ENCODE results near the gene HPGD.

The HPGD gene

GRCh38 chr4:174474457-174475075, 47.7 kb downstream of the HPGD start:
- no peak for DNase-seq (ENCODE audit: low spot score)

DNA sequence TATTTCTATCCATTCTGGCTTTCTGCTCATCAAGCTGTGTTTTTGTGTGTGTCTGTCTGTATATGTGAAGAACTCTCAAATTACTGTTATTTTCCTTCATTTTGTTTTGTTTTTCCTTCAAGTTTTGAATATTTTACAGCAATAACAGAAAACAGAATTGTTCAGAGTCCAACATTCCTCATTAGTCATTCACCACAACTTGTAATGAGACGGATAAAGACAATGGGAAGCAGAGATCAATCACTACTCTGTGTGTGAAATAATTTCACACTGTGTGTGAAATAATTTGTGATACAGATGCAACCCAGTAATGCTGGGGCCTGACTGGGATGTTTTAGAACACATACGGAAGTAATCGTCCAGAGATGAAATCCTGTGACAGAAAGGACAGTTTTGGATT, 55.2 kb downstream of the HPGD start:
- no peak for DNase-seq (ENCODE audit: low spot score)

DNA sequence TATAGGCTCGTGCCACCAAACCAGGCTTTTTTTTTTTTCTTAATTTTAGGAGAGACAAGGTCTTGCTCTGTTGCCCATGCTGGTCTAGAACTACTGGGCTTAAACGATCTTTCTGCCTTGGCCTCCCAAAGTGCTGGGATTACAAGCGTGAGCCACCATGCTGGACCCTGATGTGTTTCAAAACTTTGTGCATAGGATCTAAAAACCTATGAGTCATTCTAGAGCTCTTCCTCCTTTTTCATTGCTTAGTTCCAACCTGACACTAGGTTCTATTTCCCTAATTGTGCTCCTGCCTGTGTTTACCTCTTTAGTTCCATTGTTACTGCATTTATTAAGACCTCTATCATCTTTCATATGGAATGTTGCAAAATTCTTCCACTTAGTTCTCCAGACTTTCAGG, 57.3 kb downstream of the HPGD start:
- no peak for DNase-seq (ENCODE audit: low spot score)

DNA sequence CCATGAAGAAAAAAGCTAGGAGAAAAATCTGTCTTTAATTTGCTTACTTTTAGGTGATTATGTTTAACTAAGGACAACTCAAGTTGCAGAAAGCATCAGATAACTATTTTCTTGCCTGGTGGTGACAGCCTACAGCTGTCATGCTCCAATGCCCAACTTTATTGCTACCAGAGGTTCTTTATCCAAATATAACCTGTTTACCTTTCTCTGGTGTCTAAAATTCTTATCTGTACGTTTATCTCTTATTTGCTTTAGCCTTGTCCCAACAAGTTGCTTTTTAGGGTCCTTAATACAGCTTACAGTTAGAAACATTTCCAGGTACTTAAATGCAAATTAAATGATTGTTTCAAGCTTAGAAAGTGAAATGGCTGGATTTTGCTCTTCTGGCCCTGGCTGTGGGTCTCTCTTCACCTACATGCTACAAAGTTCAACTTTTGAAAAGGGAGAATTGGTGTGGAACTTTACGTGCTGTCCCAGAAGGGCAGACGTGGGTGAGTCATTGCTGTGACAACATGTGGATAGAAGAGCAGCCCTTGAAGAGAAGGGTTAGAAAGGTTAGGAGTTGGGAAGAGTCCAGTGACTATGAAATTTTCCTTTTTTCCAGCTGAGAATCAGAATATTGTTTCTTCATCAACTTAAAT, 60.7 kb downstream of the HPGD start:
- peak; percentile 75 for DNase-seq (ENCODE audit: low spot score)

DNA sequence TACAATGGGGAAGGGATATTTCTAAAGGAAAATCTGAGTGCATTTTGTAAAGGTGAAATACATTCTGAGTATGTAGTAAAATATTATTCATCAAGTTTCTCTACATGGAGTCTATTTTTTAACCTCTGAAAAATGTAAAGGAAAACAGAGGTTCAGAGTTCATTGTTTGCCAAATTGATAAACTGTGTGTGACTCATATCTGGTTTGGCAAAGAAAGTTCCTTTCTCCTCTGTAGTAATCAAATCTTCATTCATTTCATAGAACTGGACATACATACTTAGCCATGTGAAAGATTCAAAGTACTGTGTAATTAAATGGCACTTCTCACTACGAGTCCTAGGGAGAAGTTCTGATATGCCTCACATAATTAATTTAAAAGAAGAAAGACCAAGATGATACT, 61.6 kb downstream of the HPGD start:
- peak; percentile 56 for DNase-seq (ENCODE audit: low spot score)

DNA sequence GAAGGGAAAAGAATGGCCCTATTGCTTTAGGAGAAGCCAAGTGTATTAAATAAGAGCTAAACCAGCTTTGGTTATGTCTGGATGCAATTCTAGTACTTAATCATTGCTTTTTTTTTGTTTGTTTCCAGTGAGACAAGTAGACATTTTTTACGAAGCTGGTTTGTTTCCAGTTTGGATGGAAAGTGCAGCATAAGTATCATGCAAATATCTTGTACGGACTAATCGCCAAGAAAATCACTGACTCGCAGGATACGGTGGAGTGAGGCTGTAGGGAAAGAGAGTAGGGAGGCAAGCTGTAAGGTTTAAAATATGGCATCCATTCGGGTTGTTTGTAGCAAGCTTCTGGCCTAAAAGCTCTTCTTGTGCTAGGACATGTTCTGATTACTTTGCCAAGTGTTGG, 64.8 kb downstream of the HPGD start:
- DNase-seq (ENCODE audit: low spot score), result no peak

DNA sequence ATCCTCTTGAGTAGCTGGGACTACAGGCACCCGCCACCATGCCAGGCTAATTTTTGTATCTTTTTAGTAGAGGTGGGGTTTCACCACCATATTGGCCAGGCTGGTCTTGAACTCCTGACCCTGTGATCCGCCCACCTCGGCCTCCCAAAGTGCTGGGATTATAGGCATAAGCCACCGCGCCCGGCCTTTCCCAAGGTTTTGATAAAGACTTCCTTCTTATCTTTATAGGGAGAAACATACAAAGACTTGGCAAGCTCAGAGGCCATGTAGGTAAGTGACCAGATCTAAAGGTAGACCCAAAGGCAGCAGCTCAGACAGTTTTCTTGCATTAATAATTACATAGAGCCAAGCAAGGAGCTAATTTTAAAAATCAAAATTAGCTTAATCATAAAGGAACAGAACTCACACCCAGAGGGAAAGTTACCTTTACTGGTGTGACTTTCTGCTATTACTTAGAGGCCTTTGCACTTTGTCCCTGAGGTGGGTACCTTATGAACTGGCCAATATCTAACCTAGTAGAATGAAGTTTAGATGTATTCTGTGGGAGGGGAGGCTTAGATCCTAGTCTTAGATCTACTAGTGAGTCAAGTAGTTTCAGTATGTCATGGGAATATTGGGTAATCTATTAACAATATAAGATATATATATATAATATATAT, 67.3 kb downstream of the HPGD start:
- peak; percentile 36 for DNase-seq (ENCODE audit: low spot score)

DNA sequence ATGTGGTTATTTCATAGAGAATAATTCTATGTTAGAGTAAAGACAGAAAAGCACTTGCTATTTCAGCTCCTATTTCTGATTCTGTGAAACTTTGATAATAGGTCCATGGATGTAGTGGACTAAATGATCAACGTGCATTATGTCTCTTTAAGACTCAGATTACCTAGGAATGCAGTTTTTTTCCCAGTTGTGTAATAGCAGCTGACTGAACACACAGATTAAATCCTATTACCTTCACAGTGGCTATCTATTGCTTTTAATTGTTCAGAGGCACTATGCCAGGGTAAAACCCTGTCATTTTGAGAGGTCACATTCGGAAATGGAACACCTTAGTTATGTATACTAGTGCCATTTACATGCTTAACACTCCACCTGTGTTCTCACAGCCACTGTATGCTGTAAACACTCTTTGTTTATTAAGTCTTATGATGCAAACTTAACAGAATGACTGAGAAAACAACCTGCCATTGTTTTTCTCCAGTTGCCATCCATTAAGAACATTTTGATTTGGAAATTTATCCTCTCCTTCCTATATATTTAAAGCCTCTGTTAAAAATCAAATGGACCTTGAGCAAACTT, 70.5 kb downstream of the HPGD start:
- DNase-seq (ENCODE audit: low spot score), result no peak

DNA sequence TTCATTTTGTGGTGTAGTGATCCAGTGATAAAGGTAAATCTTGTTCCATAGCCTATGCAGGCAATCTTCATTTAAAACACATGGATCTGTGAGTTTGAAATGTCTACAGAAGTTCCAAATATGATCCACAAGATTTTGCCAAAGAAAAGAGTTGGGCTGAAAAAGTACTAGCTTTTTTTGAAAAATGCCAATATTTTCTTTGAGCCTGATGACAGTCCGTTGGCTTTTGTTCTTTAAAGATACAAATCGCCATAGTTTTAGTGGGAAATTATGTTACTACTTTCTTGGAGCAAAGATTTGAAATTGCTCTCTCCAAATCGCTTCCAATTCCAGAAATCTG, 71.5 kb downstream of the HPGD start:
- DNase-seq (ENCODE audit: low spot score), result no peak

DNA sequence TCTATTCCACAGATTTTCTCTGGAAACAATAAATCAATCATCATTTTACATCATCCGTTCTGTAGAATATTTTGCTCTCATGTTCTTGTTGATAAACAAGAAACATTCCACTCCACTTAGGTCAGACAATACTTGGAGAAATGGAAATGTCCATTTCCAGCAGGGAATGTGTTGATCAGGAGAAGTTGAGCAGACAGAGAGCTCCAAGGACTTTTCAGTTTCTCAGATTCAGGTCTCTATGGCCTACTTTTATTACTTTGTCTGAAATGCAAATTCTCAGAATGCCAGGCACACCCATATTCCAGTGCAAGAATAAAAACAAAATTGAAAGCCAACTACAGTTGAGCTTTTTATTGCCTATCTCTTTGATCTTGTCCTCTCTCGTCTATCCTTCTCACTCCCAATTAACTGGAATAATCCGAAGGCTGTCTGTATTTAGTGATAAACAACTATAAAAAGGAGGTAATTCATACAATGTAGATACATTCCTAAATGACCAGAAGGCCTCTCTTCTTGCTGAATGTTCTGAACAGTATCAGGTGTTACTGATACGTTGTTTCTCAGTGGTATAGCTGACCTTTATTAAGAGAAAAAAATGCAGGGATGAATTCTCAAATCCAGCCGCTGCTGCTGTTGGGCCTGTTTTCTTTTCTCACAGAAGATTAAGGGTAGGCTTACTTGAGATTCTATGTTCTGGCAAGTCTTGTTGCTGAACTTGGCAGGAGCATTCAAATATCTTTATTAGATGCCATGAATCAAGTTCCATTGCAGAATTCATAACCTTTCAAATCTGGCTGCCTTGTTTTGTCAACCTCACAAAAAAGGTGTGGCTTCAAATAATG, 72.1 kb downstream of the HPGD start:
- peak; percentile 76 for DNase-seq (ENCODE audit: low spot score)

- DNase-seq (ENCODE audit: low spot score), result no peak
These were observed 73.1 kb downstream of the HPGD start for GRCh38 chr4:174449152-174449551.

- no peak for DNase-seq (ENCODE audit: low spot score)
These were observed 77.9 kb downstream of the HPGD start for GRCh38 chr4:174444390-174444789.
